ENCODE results near the gene KYAT1. TPM values are rescaled to one million over a fixed set of nuclear protein-coding genes. Genes with fewer than 3 reads are reported as not detected.
"Not testable (repeated sequence)": the region's sequence is repeated elsewhere in the genome, so short reads cannot be mapped to it uniquely, and the experiment has no call there.

The KYAT1 gene
- total and polyA plus RNA-seq, 8 donors, result 1.1 to 5.2 (median 1.8) TPM

DNA sequence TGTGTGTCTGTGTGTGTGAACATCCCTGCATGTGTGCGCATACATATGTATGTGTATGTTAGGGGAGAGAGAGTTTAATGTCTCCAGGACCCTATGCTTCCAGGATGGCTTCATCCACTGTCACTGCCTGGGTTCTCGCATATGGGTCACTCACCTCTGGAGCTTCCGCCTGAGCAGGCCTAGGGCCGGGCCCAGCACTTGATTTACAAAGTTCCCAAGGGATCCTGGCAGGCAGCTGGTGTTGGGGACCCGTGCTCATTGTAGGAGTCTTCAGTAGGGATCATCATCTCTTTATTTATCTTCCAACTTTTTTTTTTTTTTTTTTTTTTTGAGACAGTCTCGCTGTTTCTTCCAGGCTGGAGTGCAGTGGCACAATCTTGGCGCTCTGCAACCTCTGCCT lies 81.7 kb downstream of the KYAT1 start:
- no peaks in the 10 kb centered on the region for H3K4me1 ChIP-seq
- ATAC-seq, result no peak
- no peak overlapping the region for H3K27ac ChIP-seq
- no peak for FAIRE-seq
- H3K9me3 ChIP-seq, result no peaks in the 10 kb centered on the region
- no peak overlapping the region for H3K4me3 ChIP-seq
- TF ChIP-seq, protein P1, sequence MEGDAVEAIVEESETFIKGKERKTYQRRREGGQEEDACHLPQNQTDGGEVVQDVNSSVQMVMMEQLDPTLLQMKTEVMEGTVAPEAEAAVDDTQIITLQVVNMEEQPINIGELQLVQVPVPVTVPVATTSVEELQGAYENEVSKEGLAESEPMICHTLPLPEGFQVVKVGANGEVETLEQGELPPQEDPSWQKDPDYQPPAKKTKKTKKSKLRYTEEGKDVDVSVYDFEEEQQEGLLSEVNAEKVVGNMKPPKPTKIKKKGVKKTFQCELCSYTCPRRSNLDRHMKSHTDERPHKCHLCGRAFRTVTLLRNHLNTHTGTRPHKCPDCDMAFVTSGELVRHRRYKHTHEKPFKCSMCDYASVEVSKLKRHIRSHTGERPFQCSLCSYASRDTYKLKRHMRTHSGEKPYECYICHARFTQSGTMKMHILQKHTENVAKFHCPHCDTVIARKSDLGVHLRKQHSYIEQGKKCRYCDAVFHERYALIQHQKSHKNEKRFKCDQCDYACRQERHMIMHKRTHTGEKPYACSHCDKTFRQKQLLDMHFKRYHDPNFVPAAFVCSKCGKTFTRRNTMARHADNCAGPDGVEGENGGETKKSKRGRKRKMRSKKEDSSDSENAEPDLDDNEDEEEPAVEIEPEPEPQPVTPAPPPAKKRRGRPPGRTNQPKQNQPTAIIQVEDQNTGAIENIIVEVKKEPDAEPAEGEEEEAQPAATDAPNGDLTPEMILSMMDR (IDR thresholded peaks at IDR 0.05), result no peak
- no peak for DNase-seq
- peaks cover 0 to 43% (median 2%) of the 10 kb centered on the region in 3 donors for H3K36me3 ChIP-seq
- no peaks in the 10 kb centered on the region for H3K27me3 ChIP-seq
- intact Hi-C loops (cut with DNase I), result no loop called here
- 96 to 97% methylated on average over 7 of the region's 7 CpGs for WGBS, 2 donors

DNA sequence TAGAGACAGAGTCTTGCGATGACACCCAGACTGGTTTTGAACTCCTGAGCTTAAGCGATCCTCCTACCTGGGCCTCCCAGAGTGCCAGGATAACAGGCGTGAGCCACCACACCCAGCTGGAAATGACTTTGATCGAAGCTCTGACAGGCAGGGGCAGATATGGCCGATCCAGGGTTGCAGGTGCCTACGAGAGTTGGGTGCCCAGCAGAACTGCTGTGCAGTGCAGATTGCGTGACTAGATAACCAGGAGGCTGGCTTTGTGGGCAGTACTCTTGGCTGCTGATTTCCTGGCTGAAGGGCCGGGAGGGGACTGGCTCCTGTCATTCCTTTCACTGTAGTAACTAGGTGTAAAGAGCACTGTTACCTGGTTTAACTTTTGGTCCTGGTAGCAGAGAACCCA lies 82.9 kb downstream of the KYAT1 start:
- no peak for FAIRE-seq
- intact Hi-C loops (cut with DNase I), result no loop called here
- Histone ChIP-seq H3K4me1 (no peaks in the 10 kb centered on the region), H3K9me3 (no peaks in the 10 kb centered on the region), H3K27ac (no peak overlapping the region), H3K36me3 (peaks cover 0 to 40% (median 2%) of the 10 kb centered on the region in 3 donors), H3K27me3 (no peaks in the 10 kb centered on the region), H3K4me3 (no peak overlapping the region)
- no peak for ATAC-seq
- no peak for DNase-seq
- 90% methylated on average over 8 of the region's 8 CpGs for WGBS, 2 donors
- TF ChIP-seq, protein P1 (IDR thresholded peaks at IDR 0.05), result no peak

DNA sequence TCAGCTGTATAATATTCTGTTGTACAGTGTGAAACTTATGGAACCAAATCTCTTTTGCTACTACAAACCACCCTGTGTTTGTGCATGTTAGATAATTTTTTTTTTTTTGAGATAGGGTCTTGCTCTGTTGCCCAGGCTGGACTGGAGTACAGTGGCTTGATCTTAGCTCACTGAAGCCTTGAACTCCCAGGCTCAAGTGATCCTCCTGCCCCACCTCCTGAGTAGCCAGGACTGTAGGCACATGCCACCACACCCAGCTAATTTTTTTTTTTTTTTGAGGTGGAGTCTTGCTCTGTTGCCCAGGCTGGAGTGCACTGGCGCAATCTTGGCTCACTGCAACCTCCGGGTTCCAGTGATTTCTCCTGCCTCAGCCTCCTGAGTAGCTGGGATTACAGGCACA lies 86.8 kb downstream of the KYAT1 start:
- H3K9me3 ChIP-seq; H3K27me3 ChIP-seq; ATAC-seq; intact Hi-C loops (cut with DNase I); H3K27ac ChIP-seq; H3K4me3 ChIP-seq; DNase-seq; FAIRE-seq: not testable (repeated sequence)
- Histone ChIP-seq H3K36me3 (peaks cover 0 to 28% (median 6%) of the 10 kb centered on the region in 3 donors), H3K4me1 (peaks cover 0 to 11% (median 0%) of the 10 kb centered on the region in 3 donors)
- WGBS, 2 donors, result 38 to 40% methylated on average over 2 of the region's 2 CpGs

DNA sequence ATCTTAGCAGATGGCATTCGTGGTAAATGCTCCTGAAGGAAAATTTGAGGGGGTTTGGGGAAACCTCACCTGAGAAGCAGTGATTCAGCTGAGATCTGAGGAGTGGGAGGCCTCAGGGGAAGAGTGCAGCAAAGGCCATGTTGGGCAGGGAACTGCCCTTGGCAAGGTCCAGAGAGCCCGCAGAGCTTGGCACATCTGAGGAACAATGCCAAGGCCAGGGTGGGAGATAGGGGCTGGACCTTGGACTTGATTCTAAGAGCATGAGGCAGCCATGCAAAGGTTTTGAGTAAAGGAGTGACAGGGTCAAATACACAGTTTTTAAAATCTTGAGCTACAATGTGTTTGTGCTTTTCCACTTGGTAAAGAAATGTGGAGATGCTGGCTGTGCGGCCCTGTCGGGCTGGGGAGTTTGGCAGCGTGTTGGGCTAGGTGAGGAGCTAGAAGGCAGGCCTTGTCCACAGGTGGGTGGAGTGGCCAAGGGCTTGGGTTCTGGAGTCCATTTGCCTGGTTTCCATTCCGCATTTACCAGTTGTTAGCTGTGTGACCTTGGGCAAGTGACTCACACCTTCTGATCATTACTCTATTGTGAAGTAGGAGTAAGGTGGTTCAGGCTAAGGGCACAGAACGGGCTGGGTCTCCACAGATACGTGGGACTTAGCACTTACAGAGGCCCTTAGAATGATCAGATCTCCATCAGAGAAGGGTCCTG lies 88.6 kb downstream of the KYAT1 start:
- no peak for FAIRE-seq
- Histone ChIP-seq H3K9me3 (no peaks in the 10 kb centered on the region), H3K4me3 (no peak overlapping the region), H3K4me1 (peaks cover 2 to 14% (median 3%) of the 10 kb centered on the region in 3 donors), H3K27me3 (no peaks in the 10 kb centered on the region), H3K27ac (peak overlapping the region in 2 of 4 donors; percentile 15 to 33), H3K36me3 (peaks cover 0 to 15% (median 4%) of the 10 kb centered on the region in 3 donors)
- intact Hi-C loops (cut with DNase I), result no loop called here
- 40% methylated on average over 8 of the region's 8 CpGs for WGBS, 2 donors
- peak; percentile 71 to 89 (median 76) for ATAC-seq
- TF ChIP-seq, protein P1 (IDR thresholded peaks at IDR 0.05), result no peak
- DNase-seq, result peak in 4 of 6 donors; percentile 41 to 59 (median 49)

DNA sequence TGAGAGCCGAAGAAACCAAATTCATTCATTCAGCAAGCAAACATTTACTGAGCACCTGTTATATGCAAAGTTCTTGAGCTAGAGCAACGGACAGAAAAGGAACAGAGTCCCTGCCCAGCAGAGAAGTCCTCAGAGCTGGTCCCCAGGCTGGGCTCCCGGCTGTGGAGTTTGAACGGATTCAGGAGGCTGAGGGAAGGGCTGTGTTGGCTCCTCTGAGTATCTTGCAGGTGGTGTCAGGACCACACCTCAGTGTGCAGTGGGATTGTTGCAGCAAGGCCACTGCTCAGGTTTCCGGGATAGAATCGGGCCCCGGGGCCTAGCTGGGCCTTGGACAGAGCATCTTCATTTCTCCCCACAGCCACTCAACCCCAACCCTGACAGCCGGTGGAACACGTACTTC lies 89.6 kb downstream of the KYAT1 start:
- intact Hi-C loops (cut with DNase I), result no loop called here
- WGBS, 2 donors, result 72 to 77% methylated on average over 9 of the region's 9 CpGs
- DNase-seq (no peak), FAIRE-seq (no peak), ATAC-seq (no peak)
- Histone ChIP-seq H3K27me3 (no peaks in the 10 kb centered on the region), H3K27ac (no peak overlapping the region), H3K36me3 (peaks cover 0 to 5% (median 4%) of the 10 kb centered on the region in 3 donors), H3K4me3 (no peak overlapping the region), H3K4me1 (peaks cover 4 to 16% (median 4%) of the 10 kb centered on the region in 3 donors), H3K9me3 (no peaks in the 10 kb centered on the region)
- TF ChIP-seq, protein P1 (IDR thresholded peaks at IDR 0.05), result no peak

Data from pancreas (tissue), 10 donors.